GM18507 (cell line): Measurements from ENCODE around the gene LRRC1.
A peak's percentile ranks its signal among the peaks of the same experiment; 100 is the strongest.
"Not testable (repeated sequence)": the region's sequence is repeated elsewhere in the genome, so short reads cannot be mapped to it uniquely, and the experiment has no call there.

Experiments used
- DNase-seq: peaks from one replicate; pipeline ENCODE4 v3.0.0; 2011; ENCODE audit warnings: low read depth; ENCODE audit not compliant: insufficient read length; ENCODE audit errors: extremely low spot score
- FAIRE-seq: peaks from 2 replicates; lab custom pipeline; 2011; peaks lifted over from hg19 to GRCh38; lab: Jason Lieb, UNC

Gene LRRC1

GRCh38 chr6:53794720-53795339 is at the start of gene LRRC1:
Gene LRRC1 (plus strand): TSS chr6:53795005. CDS start chr6:53795257, 252 bp downstream.
- peak; percentile 73 for FAIRE-seq
- peak; percentile 81 for DNase-seq

DNA sequence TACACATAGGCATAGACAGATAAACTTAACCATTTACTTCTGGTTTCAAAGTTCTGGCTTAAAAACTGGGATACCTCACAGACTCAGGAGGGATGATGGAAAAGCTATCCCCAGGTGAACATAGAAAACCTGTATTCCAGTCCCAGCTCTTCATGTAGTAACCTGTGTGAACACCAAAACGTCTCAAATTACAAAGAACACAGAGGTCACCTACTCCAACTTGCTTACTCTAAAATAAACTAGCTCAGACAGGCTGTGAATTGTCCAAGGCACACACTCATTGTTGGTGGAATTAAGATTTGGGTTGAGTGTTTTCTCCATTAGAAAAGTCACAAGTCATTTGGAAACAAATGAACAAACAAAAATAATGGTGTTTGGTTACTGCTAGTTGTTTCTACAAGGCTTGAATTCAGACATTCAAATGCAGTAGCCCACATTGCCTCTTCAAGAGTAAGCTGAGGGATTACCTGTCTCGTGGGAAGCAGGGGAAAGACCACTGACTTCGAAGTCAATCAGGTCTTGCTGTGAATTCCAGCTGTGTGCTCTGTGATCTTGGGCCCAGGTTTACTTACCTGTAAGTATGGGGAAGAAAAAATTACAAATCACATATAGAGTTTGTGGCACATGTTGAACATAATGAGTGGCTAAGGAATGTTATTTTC is 48.2 kb upstream of the LRRC1 start:
- no peak for DNase-seq
- no peak for FAIRE-seq

GRCh38 chr6:53750052-53750650 is 44.7 kb upstream of the LRRC1 start:
- DNase-seq (no peak), FAIRE-seq (no peak)

GRCh38 chr6:53751417-53751816 is 43.4 kb upstream of the LRRC1 start:
- FAIRE-seq (no peak), DNase-seq (no peak)

- DNase-seq (no peak), FAIRE-seq (no peak)
These were observed 42.4 kb upstream of the LRRC1 start for GRCh38 chr6:53752440-53752839.

- DNase-seq (no peak), FAIRE-seq (no peak)
These were observed 41.9 kb upstream of the LRRC1 start for GRCh38 chr6:53752856-53753255.

DNA sequence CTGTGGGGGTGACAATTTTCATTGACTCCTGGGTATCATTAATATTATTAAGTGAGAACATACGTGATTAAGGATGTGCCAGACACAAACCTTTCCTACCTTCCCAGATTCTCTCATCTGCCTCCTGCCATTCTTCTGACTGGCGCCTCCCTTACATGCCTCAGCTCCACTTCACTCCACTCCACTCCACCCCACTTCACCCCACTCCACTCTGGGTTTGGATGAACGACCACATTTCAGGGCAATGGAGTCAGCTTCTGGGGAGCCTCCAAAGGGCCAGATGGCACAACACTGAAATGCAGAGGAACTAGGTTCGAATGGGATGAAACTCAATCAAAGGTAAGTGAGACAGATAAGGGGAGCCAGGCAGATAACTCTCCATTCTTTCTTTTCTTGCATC is 40.5 kb upstream of the LRRC1 start:
- FAIRE-seq (no peak), DNase-seq (no peak)

DNA sequence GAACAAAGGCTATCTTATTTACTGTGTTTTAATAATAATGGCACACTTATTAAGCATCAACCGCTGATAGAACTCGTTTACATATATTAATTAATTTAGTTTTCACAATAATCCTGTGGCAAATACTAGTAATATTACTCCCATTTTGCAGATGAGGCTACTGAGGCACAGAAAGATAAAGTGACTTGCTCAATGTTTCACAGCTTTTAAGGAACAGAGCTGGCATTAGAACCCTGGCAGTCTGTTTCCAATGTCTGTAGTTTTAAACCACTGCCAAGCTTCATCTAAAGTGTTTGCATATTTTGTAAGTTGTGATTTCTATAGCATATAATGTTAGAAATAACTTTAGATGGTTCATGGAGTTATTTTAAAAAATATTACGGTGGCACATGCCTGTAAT is 38.4 kb upstream of the LRRC1 start:
- DNase-seq (no peak), FAIRE-seq (no peak)

DNA sequence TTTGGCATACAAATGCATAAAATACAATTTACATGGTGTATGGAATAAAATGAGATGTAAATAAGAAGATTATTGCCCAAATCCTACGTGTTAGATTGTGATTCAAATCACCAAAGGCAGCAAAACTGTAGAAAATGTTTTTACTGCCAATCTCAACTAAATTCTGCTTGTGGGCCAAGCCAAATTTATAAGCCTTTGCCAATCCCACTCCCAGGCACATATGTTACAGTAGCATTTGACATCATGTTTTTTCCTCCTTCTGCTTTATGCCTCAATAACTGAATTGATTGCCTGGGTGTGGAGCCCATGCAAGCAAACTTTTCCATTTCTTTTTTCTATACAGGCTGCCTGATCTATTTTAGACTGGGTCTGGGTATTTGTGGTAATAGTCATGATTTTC is 36.3 kb upstream of the LRRC1 start:
- no peak for DNase-seq
- FAIRE-seq = no peak

DNA sequence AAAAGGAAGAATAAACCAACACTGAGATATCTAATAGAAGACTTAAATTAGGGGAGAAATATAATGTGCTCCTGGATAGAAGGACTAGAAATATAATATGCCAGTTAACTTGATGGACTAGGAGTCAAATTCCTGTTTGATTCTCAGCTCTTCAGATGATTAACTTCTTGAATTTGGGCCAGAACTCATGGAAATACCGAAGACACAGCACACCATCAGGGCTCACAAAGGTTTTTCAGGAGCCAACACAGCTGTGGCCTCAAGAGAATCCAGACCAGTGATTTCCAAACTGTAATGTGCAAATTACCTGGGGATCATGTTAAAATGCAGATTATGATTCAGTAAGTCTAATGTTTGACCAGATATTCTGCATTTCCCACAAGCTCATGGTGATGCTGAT is 33.8 kb upstream of the LRRC1 start:
- FAIRE-seq (no peak), DNase-seq (no peak)

GRCh38 chr6:53765270-53765669 is 29.5 kb upstream of the LRRC1 start:
- FAIRE-seq (no peak), DNase-seq (no peak)

GRCh38 chr6:53766930-53767329 is 27.9 kb upstream of the LRRC1 start:
- DNase-seq (no peak), FAIRE-seq (no peak)

DNA sequence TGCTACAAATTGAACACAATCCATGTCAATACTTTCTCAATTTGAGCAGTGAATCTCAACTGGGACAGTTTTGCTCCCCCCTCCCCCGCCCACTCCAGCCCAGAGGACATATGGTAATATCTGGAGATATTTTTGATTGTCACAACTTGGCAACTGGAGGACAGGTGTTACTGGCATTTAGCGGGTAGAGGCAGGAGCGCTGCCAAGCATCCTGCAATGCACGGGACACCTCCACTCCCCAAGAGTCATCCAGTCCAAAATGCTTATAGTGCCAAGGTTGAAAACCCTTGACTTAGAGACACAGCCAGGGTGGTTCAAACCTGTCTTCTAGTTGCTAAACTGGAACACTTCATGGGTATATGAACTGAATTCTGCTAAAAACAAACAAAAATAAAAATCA is 26.9 kb upstream of the LRRC1 start:
- no peak for DNase-seq
- no peak for FAIRE-seq

GRCh38 chr6:53768636-53769035 is 26.2 kb upstream of the LRRC1 start:
- FAIRE-seq (no peak), DNase-seq (no peak)

DNA sequence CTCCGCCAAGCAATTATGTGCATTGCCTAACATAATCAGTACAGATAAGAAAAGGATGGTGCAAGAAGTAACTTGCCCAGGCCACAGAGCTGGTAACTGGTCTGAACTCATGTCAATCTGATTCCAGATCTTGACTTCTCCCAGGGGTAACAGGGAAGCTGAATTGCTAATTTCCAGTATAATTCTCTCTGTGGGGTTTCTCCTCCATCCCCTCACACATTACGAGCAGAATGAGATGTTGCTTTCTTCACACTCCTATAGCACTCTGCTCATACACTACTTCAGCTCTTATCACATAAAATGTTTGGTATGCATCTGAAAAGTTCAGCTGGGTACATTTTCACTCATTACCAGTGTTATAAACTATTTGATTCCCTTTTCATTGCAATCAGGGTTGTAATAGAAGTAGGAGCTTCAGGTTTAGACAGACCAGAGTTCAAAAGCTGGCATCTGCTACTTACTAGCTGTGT is 24.0 kb upstream of the LRRC1 start:
- no peak for FAIRE-seq
- DNase-seq = no peak

- no peak for DNase-seq
- no peak for FAIRE-seq
These were observed 22.8 kb upstream of the LRRC1 start for GRCh38 chr6:53771785-53772624.

DNA sequence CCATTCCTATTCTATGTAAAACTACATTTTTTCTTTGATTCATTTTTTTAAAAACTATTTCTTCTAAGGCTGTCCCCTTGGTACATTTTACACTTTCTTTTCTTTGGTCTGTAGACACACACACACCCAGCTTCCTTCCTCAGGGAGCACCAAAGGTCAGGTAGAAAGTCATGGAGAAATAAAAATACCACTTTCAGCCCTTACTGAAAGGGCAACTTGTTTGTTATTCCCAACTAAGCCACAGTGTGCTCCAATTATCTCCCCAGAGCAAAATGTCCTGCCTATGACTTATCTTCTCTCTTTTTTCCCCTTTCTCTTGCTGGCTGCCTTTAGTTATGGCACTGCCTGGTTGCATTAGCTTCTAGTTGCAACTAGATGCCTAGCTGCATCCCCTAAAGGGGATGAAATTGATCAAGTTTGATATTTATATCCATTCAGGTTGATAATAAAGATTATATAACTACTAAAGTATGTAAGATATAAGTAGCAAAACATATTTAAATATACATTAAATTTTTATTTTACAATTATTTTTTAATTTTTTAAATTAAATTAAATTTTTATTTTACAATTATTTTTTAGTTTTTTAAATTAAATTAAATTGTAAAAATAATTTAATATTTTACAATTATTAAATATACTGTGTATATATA is 21.6 kb upstream of the LRRC1 start:
- DNase-seq (no peak), FAIRE-seq (no peak)

DNA sequence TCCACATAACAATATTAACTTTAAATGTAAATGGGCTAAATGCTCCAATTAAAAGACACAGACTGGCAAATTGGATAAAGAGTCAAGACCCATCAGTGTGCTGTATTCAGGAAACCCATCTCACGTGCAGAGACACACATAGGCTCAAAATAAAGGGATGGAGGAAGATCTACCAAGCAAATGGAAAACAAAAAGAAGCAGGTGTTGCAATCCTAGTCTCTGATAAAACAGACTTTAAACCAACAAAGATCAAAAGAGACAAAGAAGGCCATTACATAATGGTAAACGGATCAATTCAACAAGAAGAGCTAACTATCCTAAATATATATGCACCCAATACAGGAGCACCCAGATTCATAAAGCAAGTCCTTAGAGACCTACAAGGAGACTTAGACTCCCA is 18.7 kb upstream of the LRRC1 start:
- not testable (repeated sequence) for DNase-seq, FAIRE-seq

DNA sequence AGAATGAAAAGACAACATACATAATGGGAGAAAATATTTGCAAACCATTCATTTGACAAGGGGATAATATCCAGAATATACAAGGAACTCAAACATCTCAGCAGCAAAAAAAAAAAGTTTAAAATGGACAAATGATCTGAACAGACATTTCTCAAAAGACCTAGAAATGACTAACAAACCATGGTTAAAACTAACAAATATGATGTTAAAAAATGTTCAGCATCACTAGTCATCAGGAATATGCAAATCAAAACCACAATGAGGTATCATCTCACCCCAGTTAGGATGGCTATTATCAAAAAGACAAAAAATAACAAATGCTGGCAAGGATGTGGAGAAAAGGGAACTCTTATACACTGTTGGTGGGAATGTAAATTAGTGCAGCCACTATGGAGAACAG is 9.8 kb upstream of the LRRC1 start:
- not testable (repeated sequence) for FAIRE-seq, DNase-seq

- no peak for FAIRE-seq
- no peak for DNase-seq
These were observed 8.0 kb upstream of the LRRC1 start for GRCh38 chr6:53786832-53787231.
